Heart left ventricle (tissue), 13 donors: ENCODE results near the gene BTN2A1.

Experiments used
- CTCF ChIP-seq, 12 donors: fragments of 200-600 bp; sonication (generic) in 4 of 12; IDR thresholded peaks; one replicate each; pipeline versions ENCODE4 v1.5.0 to v1.8.0; 2018 to 2022; ENCODE audit warnings: antibody characterized with exemption in 12 of 12, mild to moderate bottlenecking in 5 of 12
- POLR2A ChIP-seq, 2 donors: fragments of 450-650 bp; IDR thresholded peaks; one replicate each; pipeline ENCODE4 v1.6.1; 2017; ENCODE audit warnings: antibody characterized with exemption in 2 of 2, mild to moderate bottlenecking in 2 of 2, moderate library complexity in 2 of 2
- donor health status: ischemic (EF 13 %, LVEDD 7.1; RV severe dilation, severe dysfunction).
- donor health status: DM: no; HTN: yes; CAD: no.
- donor health status: DM: no; HTN: no; CAD: no.
- donor health status: ischemic (EF 25% LVEDD 6.9; RV normal size, moderate dysfunction).
- donor health status: ischemic (EF 25% LVEDD 5.7; RV mildly dilated, moderate dysfunction).
- donor health status: ischemic (EF 35%, LVEDD 5.7; RV mildly dilated, moderate dysfunction).
- donor health status: nonischemic (EF 11% LVEDD 7.7; RV severe dilation, severe dysfunction).
- donor health status: DM: yes; HTN: yes; CAD: no.
- donor health status: PGD.
- donor health status: ischemic (EF 29% LVEDD 5.4; RV normal size, mild dysfunction).
- donor health status: nonischemic (EF 23%, LVEDD 6.1; RV moderate dilation, normal function).

GRCh38 chr6:26459023-26459810 lies 1.5 kb downstream of the BTN2A1 start:
- no peak for TF ChIP-seq CTCF (IDR thresholded peaks at IDR 0.05)
- no peak for TF ChIP-seq POLR2A (IDR thresholded peaks at IDR 0.05)
